Fibroblast of upper back skin (primary cell): ENCODE results near the gene TRIM72.
A peak's percentile ranks its signal among the peaks of the same experiment; 100 is the strongest.
"Not testable (repeated sequence)": the region's sequence is repeated elsewhere in the genome, so short reads cannot be mapped to it uniquely, and the experiment has no call there.

Experiments
- DNase-seq: peaks from one replicate; pipeline ENCODE4 v3.0.0-alpha.2; 2013

The TRIM72 gene

DNA sequence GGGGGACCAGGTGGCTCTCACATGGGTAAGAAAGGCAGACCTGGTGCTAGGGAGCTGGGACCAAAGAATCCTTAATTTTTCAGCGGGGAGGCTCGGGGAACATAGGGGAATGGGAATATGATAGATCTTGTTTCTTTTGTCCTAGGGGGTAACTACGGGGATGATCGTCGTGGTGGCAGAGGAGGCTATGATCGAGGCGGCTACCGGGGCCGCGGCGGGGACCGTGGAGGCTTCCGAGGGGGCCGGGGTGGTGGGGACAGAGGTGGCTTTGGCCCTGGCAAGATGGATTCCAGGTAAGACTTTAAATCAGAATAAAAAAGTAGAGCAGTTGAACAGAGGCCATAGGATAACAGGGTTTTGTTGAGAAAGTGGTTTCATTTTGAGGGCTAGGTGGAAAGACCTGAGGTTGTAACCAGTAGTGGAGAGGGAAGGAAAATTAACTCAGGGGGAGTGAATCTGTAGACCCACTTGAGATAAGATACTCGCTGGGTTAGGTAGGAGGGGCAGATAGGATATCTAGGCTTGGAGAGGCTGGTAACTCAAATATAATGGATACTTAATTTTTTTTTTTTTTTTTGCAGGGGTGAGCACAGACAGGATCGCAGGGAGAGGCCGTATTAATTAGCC, 23.0 kb upstream of the TRIM72 start:
- no peak for DNase-seq

DNA sequence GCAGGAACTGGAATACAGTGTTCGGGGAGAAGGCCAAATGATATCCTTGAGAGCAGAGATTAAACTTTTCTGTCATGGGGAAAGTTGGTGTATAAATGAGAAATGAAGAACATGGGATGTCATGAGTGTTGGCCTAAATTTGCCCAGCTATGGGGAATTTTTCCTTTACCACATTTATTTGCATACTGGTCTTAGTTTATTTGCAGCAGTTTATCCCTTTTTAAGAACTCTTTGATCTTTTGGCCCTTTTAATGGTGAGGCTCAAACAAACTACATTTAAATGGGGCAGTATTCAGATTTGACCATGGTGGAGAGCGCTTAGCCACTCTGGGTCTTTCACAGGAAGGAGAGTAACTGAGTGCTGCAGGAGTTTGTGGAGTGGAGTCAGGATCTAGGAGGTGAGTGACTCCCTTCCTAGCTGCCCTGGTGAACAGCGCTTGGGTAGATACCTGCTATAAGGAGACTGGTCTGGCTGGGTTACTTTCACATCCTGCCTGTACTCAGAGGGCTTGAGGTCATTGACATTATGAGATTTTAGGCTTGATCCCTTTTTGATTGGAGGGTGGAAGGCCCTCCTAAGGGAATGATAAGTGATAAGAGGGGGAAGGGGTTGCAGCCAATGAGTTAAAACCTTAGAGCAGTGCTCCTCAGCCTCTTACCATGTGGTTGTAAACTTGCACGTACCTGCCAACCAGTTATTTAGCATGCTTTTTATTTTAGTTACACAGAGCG, 22.1 kb upstream of the TRIM72 start:
- DNase-seq: no peak

DNA sequence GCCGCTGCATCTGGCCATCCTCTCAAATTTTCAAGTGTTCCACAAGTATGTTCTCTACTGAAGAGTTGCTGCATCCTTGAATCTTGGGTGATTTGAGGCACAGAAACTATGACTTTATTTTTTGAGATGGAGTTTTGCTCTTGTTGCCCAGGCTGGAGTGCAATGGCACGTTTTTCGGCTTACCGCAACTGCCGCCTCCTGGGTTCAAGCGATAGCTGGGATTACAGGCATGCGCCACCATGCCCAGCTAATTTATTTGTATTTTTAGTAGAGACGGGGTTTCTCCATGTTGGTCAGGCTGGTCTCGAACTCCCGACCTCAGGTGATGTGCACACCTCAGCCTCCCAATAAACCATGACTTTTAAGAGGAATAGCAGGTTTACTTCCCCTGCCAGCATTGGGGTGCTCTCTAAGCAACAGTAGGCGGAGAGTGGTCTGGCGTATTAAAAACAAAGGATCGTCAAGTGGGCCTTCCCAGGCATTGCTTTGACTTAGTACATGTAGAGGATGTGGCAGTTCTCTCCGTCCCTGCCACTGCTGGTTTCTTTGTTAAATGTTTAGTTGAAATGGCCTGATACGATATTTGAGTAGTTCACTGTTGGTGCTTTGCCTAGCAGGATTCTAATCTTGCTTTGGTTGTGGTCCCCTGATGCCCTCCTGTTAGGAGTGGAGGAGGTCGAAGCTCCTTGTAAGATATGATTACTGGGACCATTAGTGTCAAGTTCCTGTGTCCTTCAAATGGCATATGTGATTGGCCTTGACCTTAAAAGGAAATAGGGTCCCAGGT, 20.9 kb upstream of the TRIM72 start:
- DNase-seq: no peak

DNA sequence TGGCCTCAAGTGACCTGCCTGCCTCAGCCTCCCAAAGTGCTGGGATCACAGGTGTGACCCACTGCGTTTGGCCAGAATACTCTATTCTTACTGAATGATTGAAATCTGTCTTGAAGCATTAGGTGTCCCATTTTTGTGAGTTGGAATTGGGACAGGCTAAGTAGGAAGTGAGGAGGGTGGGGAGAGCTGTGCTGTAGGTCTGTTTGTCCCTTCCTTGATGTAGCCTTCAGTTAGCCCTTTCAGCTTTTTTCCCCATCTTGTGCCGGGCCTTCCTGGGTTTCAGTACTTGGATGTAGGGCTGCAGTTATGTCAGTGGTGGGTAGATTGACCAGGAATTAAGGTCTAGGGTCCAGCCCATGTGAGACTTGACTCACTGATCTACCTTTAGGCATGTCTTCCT, 20.0 kb upstream of the TRIM72 start:
- DNase-seq: no peak

DNA sequence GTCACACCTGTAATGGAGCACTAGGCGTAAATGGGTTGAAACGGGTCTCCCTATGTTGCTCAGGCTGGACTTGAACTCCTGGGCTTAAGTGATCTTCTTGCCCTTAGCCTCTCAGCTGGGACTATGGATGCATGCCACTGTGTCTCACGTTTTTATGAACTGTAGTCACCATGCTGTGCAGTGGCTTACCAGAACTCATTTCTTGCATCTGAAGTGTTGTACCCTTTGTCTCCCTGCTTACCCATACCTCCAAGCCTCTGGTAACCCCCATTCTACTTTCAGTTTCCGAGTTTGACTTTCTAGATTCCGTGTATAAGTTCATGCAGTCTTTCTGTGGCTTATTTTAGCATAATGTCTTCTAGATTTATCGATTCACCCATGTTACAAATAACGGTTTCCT, 19.0 kb upstream of the TRIM72 start:
- DNase-seq: no peak

DNA sequence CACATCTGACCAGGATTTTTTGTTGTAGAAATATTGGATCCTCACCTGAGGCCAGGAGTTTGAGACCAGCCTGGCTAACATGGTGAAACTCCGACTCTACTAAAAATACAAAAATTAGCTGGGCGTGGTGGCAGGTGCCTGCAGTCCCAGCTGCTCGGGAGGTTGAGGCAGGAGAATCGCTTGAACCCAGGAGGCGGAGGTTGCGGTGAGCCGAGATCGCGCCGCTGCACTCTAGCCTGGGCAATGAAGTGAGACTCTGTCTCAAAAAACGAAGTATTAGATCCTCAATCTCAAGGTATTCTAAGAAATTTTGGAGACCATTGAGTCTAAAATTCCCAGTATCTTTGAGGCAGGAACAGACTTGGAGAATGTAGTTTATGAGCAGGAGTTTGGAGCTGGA, 18.1 kb upstream of the TRIM72 start:
- DNase-seq: not testable (repeated sequence)

DNA sequence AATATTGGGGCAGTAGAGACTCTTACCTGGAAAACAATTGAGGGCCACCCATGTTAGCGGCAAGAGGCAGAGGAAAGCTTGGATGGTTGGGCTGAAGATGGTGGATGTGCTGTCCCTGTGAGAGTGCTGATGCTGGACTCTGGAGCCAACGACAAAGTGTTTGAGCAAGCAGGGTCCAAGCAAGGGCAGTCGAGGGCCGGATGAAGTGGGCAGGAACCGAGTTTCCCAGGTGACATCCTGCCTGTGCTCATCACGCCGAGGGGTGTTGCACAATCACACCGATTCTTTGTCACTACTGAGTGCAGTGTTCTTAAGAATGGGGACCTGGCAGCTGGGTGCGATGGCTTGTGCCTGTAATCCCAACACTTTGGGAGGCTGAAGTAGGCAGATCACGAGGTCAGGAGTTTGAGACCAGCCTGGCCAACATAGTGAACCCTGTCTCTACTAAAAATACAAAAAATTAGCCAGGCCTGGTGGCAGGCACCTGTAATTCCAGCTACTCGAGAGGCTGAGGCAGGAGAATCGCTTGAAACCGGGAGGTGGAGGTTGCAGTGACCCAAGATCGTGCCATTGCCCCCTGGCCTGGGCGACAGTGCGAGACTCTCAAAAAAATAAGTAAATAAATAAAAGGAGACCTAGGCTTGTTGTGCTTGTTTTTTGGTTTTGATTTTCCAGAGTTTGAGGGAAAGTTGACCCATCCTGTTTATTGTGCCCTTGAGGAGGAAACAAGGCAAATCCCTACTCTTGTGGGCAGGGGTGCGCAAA, 17.4 kb upstream of the TRIM72 start:
- DNase-seq: no peak

DNA sequence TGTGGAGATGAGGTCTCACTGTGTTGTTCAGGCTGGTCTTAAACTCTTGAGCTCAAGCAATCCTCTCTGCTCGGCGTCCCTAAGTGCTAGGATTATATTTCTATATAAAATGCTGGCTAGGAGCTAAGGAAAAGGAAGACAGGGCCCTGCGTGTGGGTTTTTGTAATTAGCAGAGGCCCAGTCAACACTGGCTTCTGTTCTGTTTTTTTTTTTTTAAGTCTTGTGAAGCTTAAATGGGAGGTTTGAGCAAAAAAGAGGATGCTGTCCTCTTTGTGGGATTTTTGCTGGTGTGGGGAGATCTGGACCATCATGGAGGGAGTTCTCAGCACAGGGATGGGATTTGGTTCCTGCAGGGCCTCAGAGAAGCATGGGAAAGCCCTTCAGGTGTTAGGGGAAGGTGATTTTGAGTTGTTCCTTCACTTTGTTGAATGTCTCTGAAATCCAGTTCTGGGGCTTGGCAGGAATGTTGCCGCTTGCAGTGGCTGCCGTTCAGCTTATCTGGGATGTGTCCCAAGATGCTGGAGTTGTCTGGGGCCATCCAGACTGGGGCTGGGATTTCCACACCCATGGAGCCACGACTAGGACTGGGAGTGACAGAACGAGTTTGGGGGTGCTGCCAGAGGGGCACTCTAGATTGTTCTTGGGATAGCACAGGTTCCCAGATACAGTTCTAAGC, 15.6 kb upstream of the TRIM72 start:
- no peak for DNase-seq

DNA sequence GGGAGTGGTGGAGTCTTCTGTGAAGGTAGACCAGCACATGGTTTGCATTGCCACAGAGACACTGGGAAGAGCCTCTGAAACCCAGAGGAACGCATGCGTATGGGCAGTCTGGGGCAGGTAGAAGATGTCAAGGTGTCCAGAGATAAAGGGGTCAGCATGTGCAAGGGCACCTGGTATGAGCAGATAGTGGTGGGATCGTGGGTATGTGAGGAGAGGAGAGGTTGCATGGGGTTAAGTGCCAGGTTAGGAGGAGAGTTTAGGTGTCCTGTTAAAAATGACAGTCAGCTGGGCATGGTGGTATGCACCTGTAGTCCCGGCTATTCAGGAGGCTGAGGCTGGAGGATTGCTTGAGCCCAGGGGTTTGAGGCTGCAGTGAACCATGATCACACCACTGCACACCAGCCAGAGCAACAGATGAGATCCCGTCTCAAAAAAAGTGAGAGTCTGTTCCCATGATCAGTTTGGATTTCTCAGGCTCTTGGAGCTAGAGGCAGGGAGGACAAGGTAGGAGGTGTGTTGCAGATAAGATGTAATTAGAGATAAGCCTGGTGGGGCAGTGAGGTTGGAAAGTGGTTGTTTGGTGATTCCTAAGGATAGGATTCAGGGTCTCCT, 14.4 kb upstream of the TRIM72 start:
- DNase-seq: no peak

DNA sequence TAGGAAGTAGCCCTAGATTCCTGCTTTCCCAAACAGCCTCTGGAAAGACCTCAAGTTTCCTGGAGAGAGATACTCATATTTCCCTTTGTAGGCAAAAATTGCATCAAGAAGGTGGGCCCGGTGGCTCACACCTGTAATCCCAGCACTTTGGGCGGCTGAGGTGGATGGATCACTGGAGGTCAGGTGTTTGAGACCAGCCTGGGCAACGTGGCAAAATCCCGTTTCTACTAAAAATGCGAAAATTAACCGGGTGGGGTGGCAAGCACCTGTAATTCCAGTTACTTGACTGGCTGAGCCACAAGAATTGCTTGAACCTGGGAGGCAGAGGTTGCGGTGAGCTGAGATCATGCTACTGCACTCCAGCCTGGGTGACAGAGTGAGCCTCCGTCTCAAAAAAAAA, 13.8 kb upstream of the TRIM72 start:
- not testable (repeated sequence) for DNase-seq

DNA sequence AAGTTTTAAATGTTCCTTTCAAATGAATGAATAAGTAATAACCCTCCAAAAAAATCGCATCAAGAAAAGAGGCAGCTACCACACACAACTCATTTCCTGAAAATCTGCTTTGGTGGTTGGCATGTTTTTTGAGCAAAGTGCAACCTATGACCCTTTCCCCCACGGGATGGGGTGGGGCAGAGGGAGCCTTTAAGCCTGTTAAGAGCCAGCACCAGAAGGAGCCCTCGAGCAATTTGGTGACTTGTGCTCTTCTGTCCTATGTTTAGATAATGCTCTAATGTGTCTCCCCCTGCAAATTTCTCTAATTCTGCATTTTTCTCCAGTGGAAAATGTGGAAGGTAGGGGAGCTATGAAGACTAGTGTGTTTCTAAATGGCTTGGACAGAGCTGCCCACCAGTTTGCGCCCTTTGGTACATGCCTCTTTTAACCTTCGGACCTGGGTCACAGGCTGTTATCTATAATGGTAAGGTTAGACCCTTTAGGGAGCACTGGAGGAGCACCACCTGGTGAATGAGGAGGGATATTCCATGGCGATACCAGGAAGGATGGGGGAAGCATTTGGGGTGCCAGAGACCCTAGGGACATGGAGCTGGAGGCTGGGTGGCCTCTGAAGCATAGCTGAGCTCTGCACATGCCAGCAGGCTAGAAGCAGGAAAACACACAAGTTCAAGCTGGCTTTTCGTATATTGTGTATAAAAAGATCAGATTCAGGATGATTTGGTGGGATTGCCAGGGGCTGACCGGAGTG, 12.9 kb upstream of the TRIM72 start:
- DNase-seq: no peak

DNA sequence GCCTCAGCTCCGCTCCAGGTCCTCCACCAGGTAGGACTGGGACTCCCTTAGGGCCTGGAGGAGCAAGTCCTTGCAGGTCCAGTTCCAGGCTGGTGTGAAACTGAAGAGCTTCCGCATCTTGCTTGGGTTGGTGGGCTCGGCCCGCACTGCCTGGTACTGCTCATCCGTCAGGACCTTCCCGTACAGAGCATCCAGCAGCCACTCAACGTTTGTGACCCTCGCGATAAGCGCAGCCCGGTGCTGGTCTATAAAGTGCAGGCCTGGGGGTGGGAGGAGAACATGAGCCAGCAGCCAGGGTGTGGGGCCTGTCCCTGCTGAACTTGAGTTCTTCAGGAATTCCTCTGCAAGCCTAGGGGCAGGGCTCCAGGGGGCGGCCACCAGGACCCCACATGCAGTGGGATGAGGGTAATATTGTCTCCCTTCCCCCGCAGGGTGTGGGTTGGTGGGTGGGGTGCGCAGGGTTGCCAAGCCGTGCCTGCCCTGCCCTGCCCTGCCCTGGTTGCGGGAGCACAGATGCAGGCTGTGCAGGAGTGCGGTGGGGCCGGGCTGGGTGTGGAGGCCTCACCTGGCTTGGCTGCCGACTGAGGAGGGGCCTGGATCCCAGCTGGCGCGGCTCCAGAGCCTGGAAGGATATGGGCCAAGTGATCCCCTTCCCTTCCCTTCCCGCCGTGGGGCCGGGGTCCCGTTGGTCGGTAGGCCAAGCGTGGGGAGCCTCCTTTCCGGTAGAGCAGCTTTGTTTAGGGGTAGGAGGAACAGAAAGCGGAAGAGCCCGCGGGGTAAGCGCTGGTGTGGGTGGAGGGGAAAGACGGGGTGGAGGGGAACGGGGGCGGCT, 12.1 kb upstream of the TRIM72 start:
- DNase-seq: no peak

DNA sequence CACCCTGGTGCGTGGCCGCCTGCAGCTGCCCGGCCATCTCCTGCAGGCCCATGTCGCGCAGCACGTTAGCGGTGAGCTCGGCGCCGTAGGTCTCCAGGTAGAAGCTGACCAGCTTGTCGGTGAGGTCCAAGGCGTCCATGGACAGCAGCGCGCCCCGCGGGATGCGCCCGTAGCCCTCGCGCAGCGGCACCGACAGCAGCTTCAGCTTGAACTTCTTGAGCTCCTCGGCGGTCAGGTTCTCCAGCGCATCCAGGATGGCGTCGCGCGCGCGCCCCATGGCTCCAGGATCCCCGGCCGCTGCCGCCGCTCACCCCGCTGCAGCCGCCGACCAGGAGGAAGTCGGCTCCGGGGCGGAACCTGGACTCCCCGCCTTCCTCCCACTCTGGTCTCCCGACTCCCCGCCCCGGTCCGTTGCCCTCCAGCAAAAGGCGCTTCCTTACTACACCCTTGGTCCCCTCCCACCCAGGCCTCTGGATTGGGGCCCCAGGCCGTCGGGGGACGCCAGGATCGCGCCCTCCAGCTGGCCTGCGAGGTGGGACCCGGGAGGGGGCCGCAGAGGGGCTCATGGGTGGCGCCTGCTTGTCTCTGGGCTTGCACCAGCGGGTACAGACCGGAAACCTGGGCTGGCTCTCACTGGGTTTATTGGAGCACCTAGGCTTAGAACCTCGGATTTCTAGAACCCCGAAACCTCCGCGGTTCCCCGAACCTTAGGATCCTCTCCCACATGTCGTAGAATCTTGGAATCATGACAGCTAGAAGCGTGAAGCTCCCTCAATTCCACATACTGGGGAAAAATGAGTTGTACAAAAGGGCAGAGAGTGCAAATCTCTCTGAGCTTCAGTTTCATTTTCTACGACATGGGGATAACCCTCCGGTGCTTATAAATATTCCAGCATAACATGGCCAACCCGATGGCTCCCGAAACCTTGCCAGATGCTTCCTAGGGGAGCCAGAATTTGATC, 11.2 kb upstream of the TRIM72 start, which contains the start of gene PYCARD:
Gene PYCARD (minus strand): TSS at position 347 of the 962 bp plus-strand sequence. CDS start 70 bp downstream, at position 277.
- peak; percentile 25 for DNase-seq

DNA sequence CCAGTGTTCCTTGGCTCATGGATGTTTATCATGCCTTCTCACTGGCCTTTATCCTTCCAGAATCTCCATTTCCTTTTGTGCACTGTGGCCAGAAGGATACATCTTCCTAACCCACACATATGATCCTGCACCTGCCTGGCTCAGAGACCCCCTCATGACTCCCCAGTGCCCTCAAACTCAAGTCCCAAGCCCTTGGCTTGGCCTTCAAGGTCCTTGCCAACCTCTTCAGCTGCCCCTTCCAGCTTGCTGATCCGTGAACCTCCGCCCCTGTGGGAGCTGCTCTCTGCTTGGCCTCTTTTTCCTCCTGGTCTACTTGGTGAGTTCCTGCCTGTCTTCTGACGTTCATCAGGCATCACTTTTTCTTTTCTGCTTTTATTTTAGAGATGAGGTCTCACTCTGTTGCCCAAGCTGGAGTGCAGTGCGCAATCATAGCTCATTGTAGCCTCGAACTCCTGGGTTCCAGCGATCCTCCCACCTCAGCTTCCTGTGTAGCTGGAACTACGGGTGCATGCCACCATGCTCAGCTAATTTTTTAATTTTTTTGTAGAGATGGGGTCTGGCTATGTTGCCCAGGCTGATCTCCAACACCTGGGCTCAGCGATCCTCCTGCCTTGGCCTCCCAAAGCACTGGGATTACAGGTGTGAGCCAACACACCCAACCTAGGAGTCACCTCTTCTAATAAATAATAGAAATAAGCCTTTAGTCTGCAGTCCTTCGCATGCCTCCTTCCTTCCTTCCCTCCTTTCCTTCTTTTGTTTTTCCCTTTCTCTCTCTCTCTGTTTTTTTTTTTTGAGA, 8.8 kb upstream of the TRIM72 start:
- no peak for DNase-seq

DNA sequence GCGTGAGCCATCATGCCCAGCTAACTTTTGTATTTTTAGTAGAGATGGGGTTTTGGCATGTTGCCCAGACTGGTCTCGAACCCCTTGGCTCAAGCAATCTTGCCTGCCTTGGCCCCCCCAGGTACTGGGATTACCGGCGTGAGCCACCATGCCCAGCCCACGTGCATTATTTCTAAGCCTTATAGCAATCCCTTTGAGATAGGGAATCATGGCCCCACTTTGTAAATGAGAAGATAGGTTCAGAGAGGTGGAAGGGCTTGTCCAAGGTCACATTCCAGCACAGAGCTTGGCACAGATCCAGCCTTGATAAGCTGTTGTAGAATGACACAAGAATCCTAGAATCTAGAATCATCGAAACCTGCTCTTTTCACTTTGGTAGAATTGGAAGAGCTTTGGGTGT, 7.1 kb upstream of the TRIM72 start:
- no peak for DNase-seq

DNA sequence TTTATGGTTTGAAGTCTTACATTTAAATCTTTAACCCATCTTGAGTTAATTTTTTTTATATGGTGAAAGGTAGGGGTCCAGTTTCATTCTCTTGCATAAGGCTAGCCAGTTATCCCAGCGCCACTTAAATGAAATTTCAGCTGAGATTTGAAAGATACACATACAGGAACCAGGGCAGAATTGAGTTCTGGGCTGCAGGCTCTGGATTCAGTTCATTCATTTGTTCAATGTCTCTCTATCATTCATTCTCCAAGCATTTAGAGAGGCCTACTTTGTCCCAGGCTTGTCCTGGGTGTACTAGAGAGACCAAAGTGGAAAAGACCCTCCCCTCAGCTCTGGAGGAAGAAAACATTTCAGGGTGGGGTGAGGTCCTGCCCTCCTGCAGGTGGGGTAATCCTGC, 577 bp upstream of the TRIM72 start:
- no peak for DNase-seq

DNA sequence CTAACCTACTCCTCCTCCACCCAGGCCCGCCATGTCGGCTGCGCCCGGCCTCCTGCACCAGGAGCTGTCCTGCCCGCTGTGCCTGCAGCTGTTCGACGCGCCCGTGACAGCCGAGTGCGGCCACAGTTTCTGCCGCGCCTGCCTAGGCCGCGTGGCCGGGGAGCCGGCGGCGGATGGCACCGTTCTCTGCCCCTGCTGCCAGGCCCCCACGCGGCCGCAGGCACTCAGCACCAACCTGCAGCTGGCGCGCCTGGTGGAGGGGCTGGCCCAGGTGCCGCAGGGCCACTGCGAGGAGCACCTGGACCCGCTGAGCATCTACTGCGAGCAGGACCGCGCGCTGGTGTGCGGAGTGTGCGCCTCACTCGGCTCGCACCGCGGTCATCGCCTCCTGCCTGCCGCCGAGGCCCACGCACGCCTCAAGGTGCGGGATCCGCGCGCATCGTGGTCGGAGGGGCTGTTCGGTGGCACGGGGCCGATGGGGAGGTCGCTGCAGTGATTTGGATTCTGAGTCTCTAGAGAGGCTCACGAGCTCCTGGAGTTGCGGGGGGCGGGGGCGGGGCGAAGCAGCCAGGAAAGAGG, 878 bp downstream of the TRIM72 start:
- DNase-seq: no peak
